Activated CD8-positive, alpha-beta memory T cell treated with anti-CD3 and anti-CD28 coated beads for 24 hours (primary cell): ENCODE measurements around the gene ITK.

Source experiments
- DNase-seq: peaks from one replicate; pipeline ENCODE4 v3.0.0-alpha.2; 2020

Gene ITK

GRCh38 chr5:157283434-157283833 is 102.8 kb downstream of the ITK start:
- no peak for DNase-seq

GRCh38 chr5:157284458-157285212 is 104.0 kb downstream of the ITK start:
- peak; percentile 35 for DNase-seq

- peak; percentile 47 for DNase-seq
Measured at GRCh38 chr5:157285310-157286035, 104.8 kb downstream of the ITK start.

GRCh38 chr5:157286761-157287211 is 106.1 kb downstream of the ITK start:
- peak; percentile 54 for DNase-seq

GRCh38 chr5:157288405-157289163 is 107.9 kb downstream of the ITK start:
- DNase-seq: peak; percentile 53

- peak; percentile 24 for DNase-seq
Measured at GRCh38 chr5:157289164-157289819, 108.7 kb downstream of the ITK start.

GRCh38 chr5:157290156-157290980 is 109.7 kb downstream of the ITK start:
- DNase-seq: peak; percentile 53

GRCh38 chr5:157290981-157291711 is 110.5 kb downstream of the ITK start:
- DNase-seq: peak; percentile 66

GRCh38 chr5:157292599-157292998 is 112.0 kb downstream of the ITK start:
- DNase-seq: no peak

GRCh38 chr5:157294407-157295091 is 113.9 kb downstream of the ITK start:
- DNase-seq: peak; percentile 53

- no peak for DNase-seq
Measured at GRCh38 chr5:157295247-157295646, 114.6 kb downstream of the ITK start.

GRCh38 chr5:157300564-157300963 is 119.9 kb downstream of the ITK start:
- DNase-seq: peak; percentile 42

GRCh38 chr5:157301066-157301465 is 120.4 kb downstream of the ITK start:
- DNase-seq: no peak

GRCh38 chr5:157303023-157303422 is 122.4 kb downstream of the ITK start:
- DNase-seq: no peak

GRCh38 chr5:157303667-157304327 is 123.2 kb downstream of the ITK start:
- DNase-seq: peak; percentile 60
